GM10266 (cell line): Measurements from ENCODE around the gene SEL1L.

Source experiments
- DNase-seq: peaks from one replicate; pipeline ENCODE4 v3.0.0; 2012; ENCODE audit errors: extremely low spot score
- TF ChIP-seq, protein P1 (sequence below): IDR thresholded peaks from 2 replicates; pipeline ENCODE4 v1.5.1; 2012; ENCODE audit warnings: mild to moderate bottlenecking, low read depth; ENCODE audit not compliant: control insufficient read depth, insufficient read depth; ENCODE audit errors: missing control alignments

Gene SEL1L

DNA sequence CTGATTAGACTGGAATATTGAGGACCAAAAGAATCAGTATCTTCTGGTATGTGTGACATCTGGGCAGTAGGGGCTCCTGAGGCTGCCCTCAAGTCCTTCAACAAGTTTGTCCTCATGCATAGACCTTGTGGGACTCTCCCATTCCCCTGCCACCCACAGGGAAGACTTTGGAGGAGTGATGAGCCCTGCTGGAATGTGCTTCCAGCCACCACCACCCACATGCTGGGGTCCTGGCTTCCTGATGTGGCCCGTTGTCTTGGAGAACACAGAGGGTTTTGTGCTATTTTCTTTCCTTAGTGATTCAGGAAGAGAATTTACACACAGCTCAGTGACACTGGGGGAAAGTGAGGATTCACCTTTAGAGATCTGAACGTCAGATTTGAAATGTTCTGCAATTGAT, 29.2 kb upstream of the SEL1L start:
- no peak for DNase-seq

DNA sequence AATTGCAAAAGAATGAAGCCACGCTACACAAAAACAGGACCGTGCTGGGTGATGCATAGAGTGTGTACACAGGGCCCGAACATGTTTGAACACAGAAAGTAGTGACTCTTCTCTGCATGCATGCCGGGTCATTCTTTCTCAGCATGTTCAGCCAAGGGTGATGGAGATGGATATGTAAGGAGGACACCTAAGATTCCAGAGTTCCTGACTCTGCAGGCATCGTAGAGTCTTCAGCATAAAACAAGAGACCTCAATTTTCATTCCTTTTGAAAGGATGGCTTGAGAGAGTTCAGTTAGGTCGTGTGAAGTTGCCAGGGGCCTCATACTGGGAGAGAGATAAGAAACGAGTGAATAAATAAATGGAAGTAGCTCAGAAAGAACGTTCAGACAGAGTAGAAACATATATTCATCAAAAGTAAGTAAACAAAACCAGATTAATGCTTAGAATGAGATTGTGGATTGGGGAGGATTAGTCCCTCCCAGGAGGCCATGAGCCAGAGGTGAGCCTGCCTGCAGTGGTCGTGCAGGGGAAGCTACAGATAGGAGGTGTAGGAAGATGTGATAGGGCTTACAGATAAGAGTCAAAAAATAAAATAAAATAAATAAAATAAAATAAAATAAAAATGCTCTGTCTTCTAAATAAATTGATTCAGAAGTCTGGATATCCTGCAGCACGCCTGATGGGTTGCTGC, 27.6 kb upstream of the SEL1L start:
- TF ChIP-seq, protein P1, sequence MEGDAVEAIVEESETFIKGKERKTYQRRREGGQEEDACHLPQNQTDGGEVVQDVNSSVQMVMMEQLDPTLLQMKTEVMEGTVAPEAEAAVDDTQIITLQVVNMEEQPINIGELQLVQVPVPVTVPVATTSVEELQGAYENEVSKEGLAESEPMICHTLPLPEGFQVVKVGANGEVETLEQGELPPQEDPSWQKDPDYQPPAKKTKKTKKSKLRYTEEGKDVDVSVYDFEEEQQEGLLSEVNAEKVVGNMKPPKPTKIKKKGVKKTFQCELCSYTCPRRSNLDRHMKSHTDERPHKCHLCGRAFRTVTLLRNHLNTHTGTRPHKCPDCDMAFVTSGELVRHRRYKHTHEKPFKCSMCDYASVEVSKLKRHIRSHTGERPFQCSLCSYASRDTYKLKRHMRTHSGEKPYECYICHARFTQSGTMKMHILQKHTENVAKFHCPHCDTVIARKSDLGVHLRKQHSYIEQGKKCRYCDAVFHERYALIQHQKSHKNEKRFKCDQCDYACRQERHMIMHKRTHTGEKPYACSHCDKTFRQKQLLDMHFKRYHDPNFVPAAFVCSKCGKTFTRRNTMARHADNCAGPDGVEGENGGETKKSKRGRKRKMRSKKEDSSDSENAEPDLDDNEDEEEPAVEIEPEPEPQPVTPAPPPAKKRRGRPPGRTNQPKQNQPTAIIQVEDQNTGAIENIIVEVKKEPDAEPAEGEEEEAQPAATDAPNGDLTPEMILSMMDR, result no peak
- no peak for DNase-seq

More for the DNA sequence above, 29.2 kb upstream of the SEL1L start:
- TF ChIP-seq, protein P1, result no peak

DNA sequence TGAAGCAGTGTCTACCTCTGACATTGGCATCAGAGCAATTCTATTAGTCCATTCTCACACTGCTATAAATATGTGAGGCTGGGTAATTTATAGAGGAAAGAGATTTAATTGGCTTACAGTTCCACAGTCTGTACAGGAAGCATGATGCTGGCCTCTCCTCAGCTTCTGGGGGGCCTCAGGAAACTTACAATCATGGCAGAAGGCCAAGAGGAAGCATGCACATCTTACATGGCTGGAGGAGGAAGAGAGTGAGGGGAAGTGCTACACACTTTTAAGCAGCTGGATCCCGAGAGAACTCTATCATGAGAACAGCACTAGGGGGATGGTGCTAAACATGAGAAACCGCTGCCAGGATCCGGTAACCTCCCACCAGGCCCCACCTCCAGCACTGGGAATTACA, 25.7 kb upstream of the SEL1L start:
- DNase-seq, result no peak
- TF ChIP-seq, protein P1, result no peak

DNA sequence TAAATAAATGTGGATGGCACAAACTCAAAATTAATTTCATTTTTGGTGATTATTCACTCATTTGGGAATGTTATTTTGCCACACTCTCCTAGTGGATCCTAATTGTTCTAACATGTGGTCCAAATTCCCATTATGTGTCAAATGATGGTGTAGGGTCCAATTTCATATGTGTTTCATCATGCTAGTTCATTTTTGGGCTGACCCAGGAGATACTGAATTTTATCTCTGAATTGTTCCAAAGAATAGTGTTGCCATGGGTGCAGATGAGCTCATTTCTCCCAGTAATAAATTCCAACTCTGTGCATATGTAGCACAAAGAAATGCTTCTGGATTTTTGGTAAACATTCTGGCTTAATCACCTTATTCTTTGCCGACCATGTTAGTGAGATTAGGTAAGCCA, 23.5 kb upstream of the SEL1L start:
- no peak for DNase-seq
- TF ChIP-seq, protein P1, result no peak

DNA sequence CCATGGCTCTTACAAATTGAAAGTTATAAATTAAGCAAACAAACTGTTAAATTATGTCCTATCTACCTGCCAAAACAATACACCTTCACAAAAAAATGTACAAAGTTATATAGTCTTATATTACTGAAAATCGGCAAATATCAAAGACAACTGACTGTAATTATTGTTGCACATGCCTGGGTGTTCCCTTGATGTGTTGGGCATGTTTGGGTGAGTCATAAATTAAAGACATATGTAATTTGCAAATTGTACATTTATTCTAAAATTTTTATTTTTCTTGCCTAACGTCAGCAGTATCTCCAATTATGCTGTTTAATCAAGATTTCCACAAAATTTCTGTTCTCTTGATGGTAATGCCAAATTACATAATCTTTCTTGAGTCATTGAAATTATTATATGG, 22.0 kb upstream of the SEL1L start:
- DNase-seq, result no peak
- TF ChIP-seq, protein P1, result no peak

DNA sequence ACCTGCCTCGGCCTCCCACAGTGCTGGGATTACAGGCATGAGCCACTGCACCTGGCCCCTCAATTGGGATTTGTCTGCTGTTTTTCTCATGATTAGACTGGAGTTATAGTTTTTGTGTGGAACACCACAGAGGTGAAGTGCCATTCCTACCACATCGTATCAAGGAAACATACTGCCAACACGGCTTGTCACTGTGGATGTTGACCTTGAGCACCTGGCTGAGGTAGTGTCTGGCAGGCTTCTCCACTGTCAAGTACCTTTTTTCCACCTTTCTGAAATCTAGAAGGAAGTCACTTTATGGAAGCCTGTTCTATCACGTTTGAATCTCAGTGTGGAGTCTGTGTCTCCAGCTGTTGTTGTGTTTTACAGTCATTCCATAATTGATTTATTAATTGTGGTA, 21.4 kb upstream of the SEL1L start:
- DNase-seq, result no peak
- TF ChIP-seq, protein P1, result no peak

DNA sequence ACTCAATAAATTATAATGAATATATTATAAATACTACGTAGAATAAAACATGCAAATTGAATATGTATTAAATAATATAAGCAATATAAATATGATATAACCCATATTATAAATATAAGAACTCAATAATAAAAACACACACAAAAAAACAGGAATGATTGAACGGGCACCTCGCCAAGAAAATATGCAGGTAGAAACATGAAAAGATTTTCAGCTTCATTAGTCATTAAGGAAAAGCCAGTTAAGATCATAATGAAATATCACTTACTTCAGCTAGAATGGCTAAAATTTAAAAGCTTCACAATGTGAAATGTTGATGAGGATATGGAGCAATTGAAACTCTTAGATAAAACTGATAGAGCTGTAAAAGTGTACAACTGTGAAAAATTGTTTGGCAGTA, 17.8 kb upstream of the SEL1L start:
- DNase-seq, result no peak
- TF ChIP-seq, protein P1, result no peak
